ENCODE results near the gene SUGCT. TPM values are rescaled to one million over a fixed set of nuclear protein-coding genes. Genes with fewer than 3 reads are reported as not detected.
A peak's percentile ranks its signal among the peaks of the same experiment; 100 is the strongest.

The SUGCT gene
- total and polyA plus RNA-seq, 4 donors: 37.9 to 152 (median 53.2) TPM

DNA sequence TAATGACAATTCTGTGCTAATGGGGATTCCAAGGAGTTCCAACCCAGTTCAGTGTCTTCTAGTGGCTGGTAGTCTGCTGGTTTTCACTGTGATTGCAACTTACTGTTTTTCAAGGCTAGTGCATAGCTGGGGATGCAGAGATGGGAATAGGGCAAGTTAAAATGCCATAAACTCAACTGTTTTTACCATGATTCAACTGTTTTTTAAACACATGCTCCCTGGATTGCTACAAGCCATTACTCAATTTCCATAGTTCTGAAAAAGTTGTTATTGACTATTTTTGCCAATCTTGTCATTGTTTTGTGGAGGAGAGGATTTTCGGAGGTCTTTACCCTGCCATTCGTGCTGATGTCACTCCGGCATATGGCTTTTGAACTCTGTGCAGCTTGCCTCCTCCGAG, 245.3 kb downstream of the SUGCT start:
- ATAC-seq (ENCODE audit: low FRiP score): no peak
- Histone ChIP-seq H3K36me3 (ENCODE audit: control insufficient read depth in 1 of 2, insufficient read depth in 2 of 2, low read length in 1 of 2) (no peaks in the 10 kb centered on the region), H3K4me3 (ENCODE audit: low read length in 2 of 2) (no peak overlapping the region), H3K4me1 (ENCODE audit: control insufficient read depth in 1 of 2, insufficient read depth in 2 of 2, low read length in 2 of 2) (no peaks in the 10 kb centered on the region), H3K9me3 (ENCODE audit: control insufficient read depth, low read length) (no peaks in the 10 kb centered on the region), H3K27me3 (ENCODE audit: control insufficient read depth in 1 of 2, insufficient read depth in 2 of 2, low read length in 1 of 2) (no peaks in the 10 kb centered on the region), H3K27ac (ENCODE audit: low read depth in 1 of 2, low read length in 2 of 2) (no peak overlapping the region)
- DNase-seq: no peak
- intact Hi-C loops (cut with DNase I): no loop called here
- WGBS, 2 donors: 95% methylated on average over 4 of the region's 4 CpGs

DNA sequence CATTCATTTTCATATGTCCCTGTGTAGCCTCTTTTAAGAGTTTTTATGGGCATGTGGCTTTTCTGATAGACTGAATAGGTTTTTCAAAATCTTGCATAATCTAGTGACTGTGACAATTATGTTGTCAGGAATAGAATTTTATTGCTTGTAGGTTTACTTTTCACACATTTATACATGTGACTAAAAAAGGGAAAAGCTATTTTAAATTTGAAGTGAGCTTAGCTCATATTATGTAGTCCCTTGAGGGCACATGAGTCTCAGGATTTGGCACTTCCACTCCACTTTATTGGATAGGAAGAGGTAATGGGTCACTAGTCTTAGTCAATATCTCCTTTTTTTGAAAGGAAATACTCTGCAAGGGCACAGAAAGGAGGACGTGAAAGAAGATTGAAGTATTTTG, 247.3 kb downstream of the SUGCT start:
- H3K27me3 ChIP-seq (ENCODE audit: control insufficient read depth in 1 of 2, insufficient read depth in 2 of 2, low read length in 1 of 2): no peaks in the 10 kb centered on the region
- intact Hi-C loops (cut with DNase I): no loop called here
- H3K27ac ChIP-seq (ENCODE audit: low read depth in 1 of 2, low read length in 2 of 2): no peak overlapping the region
- no peak overlapping the region for H3K4me3 ChIP-seq (ENCODE audit: low read length in 2 of 2)
- H3K36me3 ChIP-seq (ENCODE audit: control insufficient read depth in 1 of 2, insufficient read depth in 2 of 2, low read length in 1 of 2): no peaks in the 10 kb centered on the region
- 14 to 28% methylated on average over 1 of the region's 1 CpG for WGBS, 2 donors
- ATAC-seq (ENCODE audit: low FRiP score): no peak
- no peak for DNase-seq
- H3K4me1 ChIP-seq (ENCODE audit: control insufficient read depth in 1 of 2, insufficient read depth in 2 of 2, low read length in 2 of 2): no peaks in the 10 kb centered on the region
- H3K9me3 ChIP-seq (ENCODE audit: control insufficient read depth, low read length): no peaks in the 10 kb centered on the region

DNA sequence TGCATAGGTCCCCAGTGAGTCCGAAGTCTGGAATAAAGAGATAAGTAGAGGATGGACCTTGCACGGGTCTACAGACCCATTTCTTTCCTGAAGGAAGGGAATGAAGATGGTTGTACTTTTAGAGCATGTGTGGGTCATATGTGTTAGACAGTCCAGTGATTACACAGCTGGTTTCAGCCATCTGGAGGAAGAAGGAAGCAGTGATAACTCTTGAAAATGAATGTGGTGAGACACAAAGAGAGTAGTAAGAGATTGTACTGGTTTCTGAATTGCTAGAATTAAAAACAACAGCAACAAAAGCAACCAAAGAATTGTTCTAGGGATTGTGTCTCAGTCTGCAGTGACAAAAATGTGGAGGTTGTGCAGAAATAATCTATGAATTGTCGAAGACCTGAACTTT, 258.9 kb downstream of the SUGCT start:
- Histone ChIP-seq H3K9me3 (ENCODE audit: control insufficient read depth, low read length) (no peaks in the 10 kb centered on the region), H3K36me3 (ENCODE audit: control insufficient read depth in 1 of 2, insufficient read depth in 2 of 2, low read length in 1 of 2) (no peaks in the 10 kb centered on the region), H3K4me3 (ENCODE audit: low read length in 2 of 2) (no peak overlapping the region), H3K27me3 (ENCODE audit: control insufficient read depth in 1 of 2, insufficient read depth in 2 of 2, low read length in 1 of 2) (no peaks in the 10 kb centered on the region), H3K27ac (ENCODE audit: low read depth in 1 of 2, low read length in 2 of 2) (no peak overlapping the region), H3K4me1 (ENCODE audit: control insufficient read depth in 1 of 2, insufficient read depth in 2 of 2, low read length in 2 of 2) (peaks cover 2 to 8% of the 10 kb centered on the region in 2 donors)
- intact Hi-C loops (cut with DNase I): no loop called here
- DNase-seq (no peak), ATAC-seq (ENCODE audit: low FRiP score) (no peak)
- WGBS, 2 donors: 95 to 96% methylated on average over 3 of the region's 3 CpGs

DNA sequence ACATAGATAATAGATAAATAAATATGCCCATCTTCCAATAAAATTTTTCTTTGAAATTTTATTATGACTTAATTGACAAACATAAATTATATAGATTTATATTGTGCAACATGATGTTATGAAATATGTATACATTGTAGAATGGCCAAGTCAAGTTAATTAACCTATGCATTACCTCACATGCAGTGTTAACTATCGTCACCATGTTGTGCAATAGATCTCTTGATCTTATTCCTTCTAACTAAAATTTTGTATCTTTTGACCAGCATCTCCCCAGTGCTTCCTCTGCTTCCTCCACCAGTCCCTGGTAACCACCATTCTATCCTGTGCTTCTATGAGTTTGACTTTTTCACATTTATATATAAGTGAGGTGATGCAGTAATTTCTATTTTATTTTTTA, 259.6 kb downstream of the SUGCT start:
- ATAC-seq (ENCODE audit: low FRiP score) (no peak), DNase-seq (no peak)
- Histone ChIP-seq H3K27me3 (ENCODE audit: control insufficient read depth in 1 of 2, insufficient read depth in 2 of 2, low read length in 1 of 2) (no peaks in the 10 kb centered on the region), H3K4me1 (ENCODE audit: control insufficient read depth in 1 of 2, insufficient read depth in 2 of 2, low read length in 2 of 2) (peaks cover 2 to 8% of the 10 kb centered on the region in 2 donors), H3K9me3 (ENCODE audit: control insufficient read depth, low read length) (no peaks in the 10 kb centered on the region), H3K36me3 (ENCODE audit: control insufficient read depth in 1 of 2, insufficient read depth in 2 of 2, low read length in 1 of 2) (no peaks in the 10 kb centered on the region), H3K27ac (ENCODE audit: low read depth in 1 of 2, low read length in 2 of 2) (no peak overlapping the region), H3K4me3 (ENCODE audit: low read length in 2 of 2) (no peak overlapping the region)
- intact Hi-C loops (cut with DNase I): no loop called here
- 90 to 100% methylated on average over 1 of the region's 1 CpG for WGBS, 2 donors

DNA sequence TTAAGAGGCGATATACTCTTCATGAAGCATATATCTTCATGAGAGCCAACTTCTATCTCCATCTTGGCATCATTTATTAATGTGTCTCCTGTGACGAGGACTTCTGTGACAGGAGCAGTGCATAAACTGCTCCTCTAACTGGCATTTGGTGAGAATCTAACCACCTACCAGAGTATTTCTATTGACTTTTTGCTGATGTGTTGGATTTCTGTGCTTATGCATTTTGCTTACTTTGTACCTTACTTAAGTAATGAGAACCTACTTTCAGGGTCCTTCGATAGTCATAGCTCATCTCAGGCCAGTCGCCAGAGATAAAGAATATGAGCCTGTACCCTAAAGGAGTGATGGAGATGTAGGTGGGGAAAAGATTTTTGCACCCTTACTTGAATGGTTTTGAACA, 265.7 kb downstream of the SUGCT start:
- ATAC-seq (ENCODE audit: low FRiP score) (no peak), DNase-seq (no peak)
- Histone ChIP-seq H3K27me3 (ENCODE audit: control insufficient read depth in 1 of 2, insufficient read depth in 2 of 2, low read length in 1 of 2) (no peaks in the 10 kb centered on the region), H3K9me3 (ENCODE audit: control insufficient read depth, low read length) (no peaks in the 10 kb centered on the region), H3K36me3 (ENCODE audit: control insufficient read depth in 1 of 2, insufficient read depth in 2 of 2, low read length in 1 of 2) (no peaks in the 10 kb centered on the region), H3K4me1 (ENCODE audit: control insufficient read depth in 1 of 2, insufficient read depth in 2 of 2, low read length in 2 of 2) (peaks cover 2 to 10% of the 10 kb centered on the region in 2 donors), H3K27ac (ENCODE audit: low read depth in 1 of 2, low read length in 2 of 2) (peak overlapping the region; percentile 19 to 76), H3K4me3 (ENCODE audit: low read length in 2 of 2) (no peak overlapping the region)
- 90 to 93% methylated on average over 4 of the region's 4 CpGs for WGBS, 2 donors
- intact Hi-C loops (cut with DNase I): loop anchor here in 1 of 2 donors (5.0 kb wide), 1 partner anchor 37 kb away; no protein-coding TSS in a partner anchor

DNA sequence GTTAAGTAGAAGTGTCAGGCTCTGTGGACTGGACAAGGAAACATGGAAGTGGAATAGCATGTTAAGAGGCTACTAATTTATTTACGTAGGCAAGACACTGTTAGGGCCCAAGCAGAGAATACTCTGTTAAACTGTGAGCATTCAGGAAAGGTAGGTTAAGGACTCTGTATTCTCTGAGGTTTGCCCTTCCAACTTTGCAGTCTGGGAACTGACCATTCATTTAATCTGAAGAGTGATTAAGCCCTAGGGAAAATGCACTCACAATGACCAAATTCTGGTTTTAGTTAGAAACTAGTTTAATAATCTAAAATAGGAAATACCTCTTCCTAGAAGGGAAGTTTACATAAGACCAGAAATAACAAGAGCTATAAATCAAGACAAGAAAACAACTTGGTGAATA, 266.6 kb downstream of the SUGCT start:
- intact Hi-C loops (cut with DNase I): loop anchor here in 1 of 2 donors (5.0 kb wide), 1 partner anchor 36 kb away; no protein-coding TSS in a partner anchor
- ATAC-seq (ENCODE audit: low FRiP score) (no peak), DNase-seq (no peak)
- Histone ChIP-seq H3K4me1 (ENCODE audit: control insufficient read depth in 1 of 2, insufficient read depth in 2 of 2, low read length in 2 of 2) (peaks cover 2 to 10% of the 10 kb centered on the region in 2 donors), H3K36me3 (ENCODE audit: control insufficient read depth in 1 of 2, insufficient read depth in 2 of 2, low read length in 1 of 2) (no peaks in the 10 kb centered on the region), H3K27ac (ENCODE audit: low read depth in 1 of 2, low read length in 2 of 2) (peak overlapping the region; percentile 71 to 77), H3K27me3 (ENCODE audit: control insufficient read depth in 1 of 2, insufficient read depth in 2 of 2, low read length in 1 of 2) (no peaks in the 10 kb centered on the region), H3K4me3 (ENCODE audit: low read length in 2 of 2) (no peak overlapping the region), H3K9me3 (ENCODE audit: control insufficient read depth, low read length) (no peaks in the 10 kb centered on the region)
- 36 to 59% methylated on average over 1 of the region's 1 CpG for WGBS, 2 donors

DNA sequence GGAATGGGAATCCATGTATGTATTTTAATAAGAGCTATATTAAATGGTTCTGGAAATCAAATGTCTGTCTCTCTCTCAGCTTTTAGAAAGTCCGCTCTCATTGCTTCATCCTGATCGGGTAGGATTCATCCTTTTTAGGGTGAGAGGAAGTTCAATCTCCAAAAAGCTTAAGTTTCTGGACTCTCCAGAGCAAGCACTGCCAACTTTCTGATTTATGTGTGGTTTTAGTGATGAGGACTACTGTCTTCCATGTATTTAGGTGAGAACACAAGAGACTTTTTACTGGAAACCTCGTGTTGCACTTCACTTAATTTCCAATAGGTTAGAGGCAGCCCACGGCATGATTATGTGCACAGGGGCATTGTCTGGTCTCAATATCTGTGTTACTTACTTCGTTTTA, 267.9 kb downstream of the SUGCT start:
- intact Hi-C loops (cut with DNase I): loop anchor here in 1 of 2 donors (5.0 kb wide), 1 partner anchor 35 kb away; no protein-coding TSS in a partner anchor
- 55 to 63% methylated on average over 5 of the region's 5 CpGs for WGBS, 2 donors

DNA sequence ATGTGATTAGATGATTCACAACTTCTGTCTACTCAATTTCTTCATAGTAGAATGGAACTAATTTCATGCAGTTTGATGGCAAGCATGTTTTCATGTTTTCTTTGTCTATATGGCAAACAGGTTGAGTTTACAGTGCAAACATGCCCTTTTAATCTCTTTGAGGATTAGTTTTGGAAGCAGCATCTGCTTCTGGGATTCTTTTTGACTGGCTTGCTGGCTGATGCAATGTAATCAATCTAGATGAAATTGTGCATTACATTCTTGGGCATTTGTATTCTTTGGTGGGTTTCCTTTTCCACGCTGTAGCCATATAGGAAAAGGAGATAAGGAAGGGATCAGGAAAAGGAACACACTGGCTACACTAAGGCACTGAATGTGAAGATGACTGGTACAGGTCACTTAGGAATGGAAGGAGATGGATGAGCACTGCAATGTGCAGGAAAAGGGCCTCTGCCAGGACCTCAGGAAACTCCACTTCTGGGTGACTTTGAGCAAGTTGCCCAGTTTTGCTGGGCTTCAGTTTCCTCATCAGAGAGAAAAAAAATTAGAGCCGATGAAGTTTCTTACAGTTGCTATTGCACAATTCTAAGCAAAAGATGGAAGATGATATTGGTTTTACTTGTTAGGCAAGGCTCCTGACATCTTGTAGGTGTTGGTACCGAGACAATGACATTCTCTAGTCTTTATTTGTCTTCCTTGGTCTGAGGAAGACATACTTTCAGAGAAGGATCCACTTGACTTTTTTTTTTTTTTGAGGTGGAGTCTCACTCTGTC, 269.1 kb downstream of the SUGCT start:
- no peaks in the 10 kb centered on the region for H3K27me3 ChIP-seq (ENCODE audit: control insufficient read depth in 1 of 2, insufficient read depth in 2 of 2, low read length in 1 of 2)
- no peak overlapping the region for H3K27ac ChIP-seq (ENCODE audit: low read depth in 1 of 2, low read length in 2 of 2)
- H3K9me3 ChIP-seq (ENCODE audit: control insufficient read depth, low read length): no peaks in the 10 kb centered on the region
- DNase-seq (no peak), ATAC-seq (ENCODE audit: low FRiP score) (no peak)
- H3K4me3 ChIP-seq (ENCODE audit: low read length in 2 of 2): no peak overlapping the region
- H3K4me1 ChIP-seq (ENCODE audit: control insufficient read depth in 1 of 2, insufficient read depth in 2 of 2, low read length in 2 of 2): peaks cover 0 to 2% of the 10 kb centered on the region in 2 donors
- intact Hi-C loops (cut with DNase I): loop anchor here in 1 of 2 donors (5.0 kb wide), 1 partner anchor 33 kb away; no protein-coding TSS in a partner anchor
- 96% methylated on average over 3 of the region's 3 CpGs for WGBS, 2 donors
- no peaks in the 10 kb centered on the region for H3K36me3 ChIP-seq (ENCODE audit: control insufficient read depth in 1 of 2, insufficient read depth in 2 of 2, low read length in 1 of 2)

More for the DNA sequence above, 267.9 kb downstream of the SUGCT start:
- Histone ChIP-seq H3K27ac (ENCODE audit: low read depth in 1 of 2, low read length in 2 of 2) (no peak overlapping the region), H3K36me3 (ENCODE audit: control insufficient read depth in 1 of 2, insufficient read depth in 2 of 2, low read length in 1 of 2) (no peaks in the 10 kb centered on the region), H3K27me3 (ENCODE audit: control insufficient read depth in 1 of 2, insufficient read depth in 2 of 2, low read length in 1 of 2) (no peaks in the 10 kb centered on the region), H3K4me1 (ENCODE audit: control insufficient read depth in 1 of 2, insufficient read depth in 2 of 2, low read length in 2 of 2) (peaks cover 0 to 2% of the 10 kb centered on the region in 2 donors), H3K4me3 (ENCODE audit: low read length in 2 of 2) (no peak overlapping the region), H3K9me3 (ENCODE audit: control insufficient read depth, low read length) (no peaks in the 10 kb centered on the region)
- ATAC-seq (ENCODE audit: low FRiP score) (no peak), DNase-seq (no peak)

DNA sequence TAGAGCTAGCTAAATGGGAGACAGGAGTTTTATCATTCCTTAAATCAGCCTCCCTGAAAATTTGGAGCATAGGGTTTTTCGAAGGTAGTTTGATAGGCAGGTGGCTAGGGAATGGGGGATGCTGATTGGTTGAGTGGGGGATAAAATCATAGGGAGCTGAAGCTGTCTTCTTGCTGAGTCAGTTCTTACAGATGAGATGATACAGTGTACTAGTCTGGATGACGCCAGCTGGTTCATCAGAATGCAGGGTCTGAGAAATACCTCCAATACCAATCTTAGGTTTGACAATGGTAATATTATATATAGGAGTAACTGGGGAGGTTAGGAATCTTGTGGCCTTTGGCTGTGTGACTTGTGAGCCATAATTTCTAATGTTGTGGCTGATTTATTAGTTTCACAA, 271.2 kb downstream of the SUGCT start:
- intact Hi-C loops (cut with DNase I): no loop called here
- DNase-seq: no peak

More for the DNA sequence above, 271.2 kb downstream of the SUGCT start:
- Histone ChIP-seq H3K27ac (ENCODE audit: low read depth in 1 of 2, low read length in 2 of 2) (no peak overlapping the region), H3K4me3 (ENCODE audit: low read length in 2 of 2) (no peak overlapping the region), H3K27me3 (ENCODE audit: control insufficient read depth in 1 of 2, insufficient read depth in 2 of 2, low read length in 1 of 2) (no peaks in the 10 kb centered on the region), H3K4me1 (ENCODE audit: control insufficient read depth in 1 of 2, insufficient read depth in 2 of 2, low read length in 2 of 2) (peaks cover 0 to 2% of the 10 kb centered on the region in 2 donors), H3K9me3 (ENCODE audit: control insufficient read depth, low read length) (no peaks in the 10 kb centered on the region), H3K36me3 (ENCODE audit: control insufficient read depth in 1 of 2, insufficient read depth in 2 of 2, low read length in 1 of 2) (no peaks in the 10 kb centered on the region)
- WGBS, 2 donors: 94 to 98% methylated on average over 2 of the region's 2 CpGs
- no peak for ATAC-seq (ENCODE audit: low FRiP score)
